PC-9 (cell line): ENCODE measurements around the gene PIM1. TPM values are rescaled to one million over a fixed set of nuclear protein-coding genes. Genes with fewer than 3 reads are reported as not detected.
"Not testable (repeated sequence)": the region's sequence is repeated elsewhere in the genome, so short reads cannot be mapped to it uniquely, and the experiment has no call there.

Source experiments
- BruUV-seq: library from RNA; stranded (reverse); fragments of 400-500 nt; replicated peaks from 2 replicates; lab custom pipeline; 2021; lab: Mats Ljungman, UMichigan
- CTCF ChIA-PET: fragments of 300-600 bp; sonication (Branson Sonifier 250); formaldehyde crosslinking; loops from one replicate; lab custom pipeline; 2022; ENCODE audit warnings: antibody characterized with exemption; lab: Charles Lee
- POLR2A ChIA-PET: fragments of 300-600 bp; sonication (Branson Sonifier 250); formaldehyde crosslinking; loops from one replicate; lab custom pipeline; 2022; ENCODE audit warnings: antibody characterized with exemption; ENCODE audit not compliant: unreplicated experiment; lab: Charles Lee
- DNase-seq, 2 experiments: peaks; one replicate each; pipeline versions ENCODE4 v3.0.0 to v3.0.0-alpha.2; 2015 to 2022; ENCODE audit warnings: mixed read lengths in 1 of 2
- H2AFZ ChIP-seq: fragments of 200-600 bp; sonication (generic); 2 replicates; pipeline ENCODE4 v1.8.1; 2017; ENCODE audit warnings: antibody characterized with exemption
- H3F3A ChIP-seq: fragments of 200-600 bp; sonication (generic); 2 replicates; pipeline ENCODE4 v1.8.1; 2017; ENCODE audit warnings: antibody characterized with exemption, mild to moderate bottlenecking, low read depth; ENCODE audit not compliant: insufficient read depth
- H3K27ac ChIP-seq: fragments of 200-600 bp; sonication (generic); 2 replicates; pipeline ENCODE4 v1.6.1; 2016; ENCODE audit warnings: mixed run types
- H3K27me3 ChIP-seq: fragments of 200-600 bp; sonication (generic); 2 replicates; pipeline ENCODE4 v1.6.1; 2016; ENCODE audit warnings: low read depth, mixed run types; ENCODE audit not compliant: insufficient read depth
- H3K36me3 ChIP-seq: fragments of 200-600 bp; sonication (generic); 2 replicates; pipeline ENCODE4 v1.6.1; 2016; ENCODE audit warnings: low read depth, mixed run types
- H3K4me1 ChIP-seq: fragments of 200-600 bp; sonication (generic); replicated peaks from 2 replicates; pipeline ENCODE4 v1.6.1; 2016; ENCODE audit warnings: mixed run types; ENCODE audit not compliant: insufficient read depth
- H3K4me2 ChIP-seq: fragments of 200-600 bp; sonication (generic); 2 replicates; pipeline ENCODE4 v1.6.1; 2017; ENCODE audit warnings: mixed run types
- H3K4me3 ChIP-seq: fragments of 200-600 bp; sonication (generic); 2 replicates; pipeline ENCODE4 v1.6.1; 2016; ENCODE audit warnings: mixed run types
- H3K79me2 ChIP-seq: fragments of 200-600 bp; sonication (generic); 2 replicates; pipeline ENCODE4 v1.6.1; 2017; ENCODE audit warnings: low read depth, mixed run types
- H3K9me2 ChIP-seq: fragments of 200-600 bp; sonication (generic); 2 replicates; pipeline ENCODE4 v1.8.1; 2017; ENCODE audit warnings: mild to moderate bottlenecking; ENCODE audit not compliant: insufficient read depth
- H3K9me3 ChIP-seq: fragments of 200-600 bp; sonication (generic); 2 replicates; pipeline ENCODE4 v1.8.1; 2016; ENCODE audit warnings: low read depth; ENCODE audit not compliant: insufficient read depth
- H4K20me1 ChIP-seq: fragments of 200-600 bp; sonication (generic); 2 replicates; pipeline ENCODE4 v1.8.1; 2017; ENCODE audit not compliant: insufficient read depth
- CTCF ChIP-seq: fragments of 200-600 bp; sonication (generic); conservative IDR thresholded peaks from 2 replicates; pipeline ENCODE4 v1.6.1; 2017; ENCODE audit warnings: mixed run types, antibody characterized with exemption, mild to moderate bottlenecking, moderate library complexity
- EZH2 ChIP-seq: fragments of 200-600 bp; sonication (generic); IDR thresholded peaks from 2 replicates; pipeline ENCODE4 v1.8.0; 2017; ENCODE audit warnings: antibody characterized with exemption, low read depth
- intact Hi-C: fragments of 100-400 bp; cut with micrococcal nuclease; formaldehyde crosslinking; loops from one replicate; pipeline ENCODE4 v1.10.0; 2022; ENCODE audit not compliant: unreplicated experiment
- total RNA-seq: library from RNA; stranded (reverse); gene quantifications from 2 replicates; pipeline ENCODE4 v1.2.3, GENCODE V29; 2021

PIM1 gene
- total RNA-seq, 1 experiment from 2014 or later, result 51.0 TPM

GRCh38 chr6:37126961-37127616, 42.9 kb upstream of the PIM1 start:
- Histone ChIP-seq H3F3A (peaks cover 48% of the 10 kb centered on the region), H3K27me3 (no peaks in the 10 kb centered on the region), H3K9me3 (no peaks in the 10 kb centered on the region), H3K79me2 (no peaks in the 10 kb centered on the region), H3K4me2 (peak overlapping the region; percentile 48), H2AFZ (no peak overlapping the region), H3K9me2 (no peaks in the 10 kb centered on the region), H3K4me1 (peaks cover 72% of the 10 kb centered on the region), H3K27ac (peak overlapping the region; percentile 95), H3K36me3 (no peaks in the 10 kb centered on the region), H3K4me3 (no peak overlapping the region), H4K20me1 (no peaks in the 10 kb centered on the region)
- intact Hi-C loops, result loop anchor here (1.0 kb wide), 2 partner anchors 23 to 71 kb away; no protein-coding TSS in a partner anchor
- no peak for TF ChIP-seq CTCF
- TF ChIP-seq EZH2, result no peak
- ChIA-PET POLR2A (interaction anchor here (0.7 kb wide), 1 partner anchor 70 kb away, joined by 5 read pairs; no protein-coding TSS in a partner anchor), CTCF (no interaction called here)
- BruUV-seq, result no TSS peak
- no peak for DNase-seq

- Histone ChIP-seq H3F3A (peaks cover 53% of the 10 kb centered on the region), H2AFZ (no peak overlapping the region), H3K4me2 (peak overlapping the region; percentile 44), H4K20me1 (no peaks in the 10 kb centered on the region), H3K27me3 (no peaks in the 10 kb centered on the region), H3K4me3 (0 out of 2 replicates have a peak overlapping the region, but pooled peaks have one; percentile 2), H3K79me2 (no peaks in the 10 kb centered on the region), H3K9me3 (no peaks in the 10 kb centered on the region), H3K27ac (peak overlapping the region; percentile 95), H3K4me1 (peaks cover 79% of the 10 kb centered on the region), H3K36me3 (no peaks in the 10 kb centered on the region), H3K9me2 (no peaks in the 10 kb centered on the region)
- intact Hi-C loops, result no loop called here
- peak; percentile 34 to 81 for DNase-seq
- POLR2A ChIA-PET, result interaction anchor here (0.6 to 0.7 kb wide), 4 partner anchors 13 to 197 kb away, joined by 3 to 6 read pairs (median 4); partner anchors contain the start of gene PIM1
- CTCF ChIA-PET, result interaction anchor here (0.6 to 1.6 kb wide), 5 partner anchors 47 to 500 kb away, joined by 3 to 10 read pairs (median 3); no protein-coding TSS in a partner anchor
- BruUV-seq, result no TSS peak
- TF ChIP-seq CTCF, result no peak
- no peak for TF ChIP-seq EZH2
Measured at GRCh38 chr6:37127961-37128862, 41.7 kb upstream of the PIM1 start.

GRCh38 chr6:37128863-37129443, 41.0 kb upstream of the PIM1 start:
- H3K79me2 ChIP-seq, BruUV-seq, H3K36me3 ChIP-seq, H3K9me3 ChIP-seq, POLR2A ChIA-PET, H3K9me2 ChIP-seq, H4K20me1 ChIP-seq, DNase-seq, H2AFZ ChIP-seq, intact Hi-C loops, H3K27me3 ChIP-seq, H3K4me3 ChIP-seq: not testable (repeated sequence)
- peak overlapping the region; percentile 44 for H3K4me2 ChIP-seq
- peaks cover 87% of the 10 kb centered on the region for H3K4me1 ChIP-seq
- H3K27ac ChIP-seq, result peak overlapping the region; percentile 95
- peaks cover 60% of the 10 kb centered on the region for H3F3A ChIP-seq
- CTCF ChIA-PET, result interaction anchor here (0.6 to 1.6 kb wide), 2 partner anchors 46 to 105 kb away, joined by 3 read pairs; no protein-coding TSS in a partner anchor
